Prostate gland (tissue), 2 donors: Measurements from ENCODE around the gene CD59. TPM values are rescaled to one million over a fixed set of nuclear protein-coding genes. Genes with fewer than 3 reads are reported as not detected.
"Not testable (repeated sequence)": the region's sequence is repeated elsewhere in the genome, so short reads cannot be mapped to it uniquely, and the experiment has no call there.

Experiments
- DNase-seq: peaks from one replicate; pipeline ENCODE4 v3.0.0-alpha.2; 2019; ENCODE audit warnings: low spot score
- H3K27ac ChIP-seq, 2 donors: fragments of 200-600 bp; sonication (generic); 2 replicates each; pipeline ENCODE4 v1.5.1; 2017 to 2019
- H3K27me3 ChIP-seq: fragments of 200-600 bp; sonication (generic); replicated peaks from 2 replicates; pipeline ENCODE4 v1.5.1; 2019; ENCODE audit not compliant: insufficient read depth
- H3K36me3 ChIP-seq, 2 donors: fragments of 200-600 bp; sonication (generic); 1 replicate in 1 of 2; 2 replicates in 1 of 2; pipeline versions ENCODE4 v1.5.1 to v1.8.1; 2017 to 2019
- H3K4me1 ChIP-seq: fragments of 200-600 bp; sonication (generic); replicated peaks from 2 replicates; pipeline ENCODE4 v1.5.1; 2019
- H3K4me3 ChIP-seq, 2 donors: fragments of 200-600 bp; sonication (generic); 2 replicates each; pipeline ENCODE4 v1.5.1; 2017 to 2019
- H3K9me3 ChIP-seq: fragments of 200-600 bp; sonication (generic); 2 replicates; pipeline ENCODE4 v1.5.1; 2017
- CTCF ChIP-seq, 4 experiments: fragments of 200-600 bp in 2 of 4; fragments of 450-650 bp in 2 of 4; sonication (generic) in 2 of 4; IDR thresholded peaks; 1 replicate in 3 of 4; 2 replicates in 1 of 4; pipeline ENCODE4 v1.5.1; 2016 to 2019; ENCODE audit warnings: antibody characterized with exemption in 4 of 4, mild to moderate bottlenecking in 2 of 4, moderate library complexity in 2 of 4
- POLR2A ChIP-seq: fragments of 450-650 bp; IDR thresholded peaks from one replicate; pipeline ENCODE4 v1.6.1; 2016; ENCODE audit warnings: antibody characterized with exemption, mild to moderate bottlenecking
- POLR2AphosphoS5 ChIP-seq: sonication (generic); formaldehyde crosslinking; IDR thresholded peaks from one replicate; pipeline ENCODE4 v1.6.1; 2017; ENCODE audit warnings: antibody characterized with exemption
- WGBS: methylation state at CpG from one replicate; pipeline ENCODE4 v1.1.5; 2018; 5-methylcytosine and 5-hydroxymethylcytosine counted together
- intact Hi-C: fragments of 100-400 bp; cut with DNase I; formaldehyde crosslinking; loops from one replicate; pipeline ENCODE4 v1.14.2; 2022
- total RNA-seq, 2 donors: library from RNA; depleted of rRNA; stranded (reverse); fragments of >200 nt; gene quantifications; one replicate each; pipeline ENCODE4 v1.1.0, GENCODE V29; 2016

CD59 gene
- total RNA-seq, 2 donors from 2014 or later: 205 to 274 TPM

GRCh38 chr11:33682019-33682418 lies 54.2 kb downstream of the CD59 start:
- WGBS: 91% methylated on average over 3 of the region's 3 CpGs
- intact Hi-C loops: loop anchor here (10.0 kb wide), 1 partner anchor 517 kb away; the partner anchor contains the start of gene CSTF3

DNA sequence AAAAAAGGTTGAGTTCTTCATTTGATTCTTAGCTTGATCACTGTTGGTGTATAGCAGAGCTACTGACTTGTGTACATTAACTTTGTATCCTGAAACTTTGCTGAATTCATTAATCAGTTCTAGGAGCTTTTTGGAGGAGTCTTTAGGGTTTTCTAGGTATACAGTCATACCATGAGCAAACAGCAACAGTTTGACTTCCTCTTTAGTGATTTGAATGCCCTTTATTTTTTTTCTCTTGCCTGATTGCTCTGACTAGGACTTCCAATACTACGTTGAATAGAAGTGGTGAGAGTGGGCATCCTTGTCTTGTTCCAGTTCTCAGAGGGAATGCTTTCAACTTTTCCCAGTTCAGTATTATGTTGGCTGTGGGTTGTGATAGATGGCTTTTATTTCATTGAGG lies 57.6 kb downstream of the CD59 start:
- 90% methylated on average over 1 of the region's 1 CpG for WGBS
- H3K27ac ChIP-seq, H3K4me1 ChIP-seq, H3K4me3 ChIP-seq, intact Hi-C loops, DNase-seq, H3K36me3 ChIP-seq, H3K27me3 ChIP-seq, H3K9me3 ChIP-seq: not testable (repeated sequence)

More at GRCh38 chr11:33682019-33682418, 54.2 kb downstream of the CD59 start:
- Histone ChIP-seq H3K27ac (no peak overlapping the region), H3K4me1 (no peaks in the 10 kb centered on the region), H3K27me3 (no peaks in the 10 kb centered on the region), H3K4me3 (no peak overlapping the region), H3K9me3 (no peaks in the 10 kb centered on the region), H3K36me3 (no peaks in the 10 kb centered on the region)
- DNase-seq: no peak
- no peak for TF ChIP-seq POLR2A
- TF ChIP-seq POLR2AphosphoS5: no peak
- TF ChIP-seq CTCF (IDR thresholded peaks at IDR 0.05): no peak

DNA sequence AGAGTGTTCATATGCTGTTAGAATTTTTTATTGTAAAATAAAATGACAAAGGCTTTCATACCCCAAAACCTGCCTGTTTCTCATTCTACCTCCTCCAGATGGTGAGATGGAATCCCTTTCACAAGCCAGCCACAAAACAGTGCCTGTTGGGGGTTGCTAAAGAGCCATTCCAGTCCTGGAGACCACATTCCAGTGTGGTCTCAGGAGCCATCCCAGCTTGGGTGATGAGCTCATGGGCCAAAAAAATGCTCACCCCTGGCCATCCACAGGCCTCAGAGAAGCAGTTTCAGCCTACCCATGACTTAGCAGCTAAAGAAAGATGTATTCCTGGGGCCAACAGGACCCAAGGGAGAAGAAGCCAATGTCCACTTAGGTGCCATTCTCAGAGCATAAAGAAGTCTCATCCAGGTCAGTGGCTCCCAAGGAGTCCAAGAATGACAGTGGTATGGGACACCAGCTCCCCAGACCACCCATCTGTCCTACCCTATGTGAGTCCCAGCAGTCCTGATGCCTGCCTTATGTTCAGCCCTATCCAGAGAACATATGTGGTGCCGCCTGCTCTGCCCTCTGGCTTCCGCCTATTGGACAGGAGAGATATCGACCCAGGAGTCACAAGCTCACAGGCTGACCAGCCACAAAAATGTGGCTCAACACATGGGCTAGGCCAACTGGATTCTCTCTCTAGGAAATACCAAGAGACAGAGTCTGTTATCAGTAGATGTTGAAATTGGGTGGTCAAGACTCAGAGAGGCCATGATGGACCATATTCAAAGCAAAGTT lies 62.0 kb downstream of the CD59 start:
- H3K9me3 ChIP-seq: no peaks in the 10 kb centered on the region
- intact Hi-C loops: no loop called here
- no peaks in the 10 kb centered on the region for H3K36me3 ChIP-seq
- no peaks in the 10 kb centered on the region for H3K4me1 ChIP-seq
- H3K4me3 ChIP-seq: no peak overlapping the region
- DNase-seq: no peak
- WGBS: 92% methylated on average over 3 of the region's 3 CpGs
- no peaks in the 10 kb centered on the region for H3K27me3 ChIP-seq
- TF ChIP-seq POLR2A (no peak), POLR2AphosphoS5 (no peak), CTCF (IDR thresholded peaks at IDR 0.05) (no peak)
- no peak overlapping the region for H3K27ac ChIP-seq

- no peaks in the 10 kb centered on the region for H3K36me3 ChIP-seq
- no peak overlapping the region for H3K4me3 ChIP-seq
- DNase-seq: no peak
- H3K27me3 ChIP-seq: no peaks in the 10 kb centered on the region
- H3K4me1 ChIP-seq: no peaks in the 10 kb centered on the region
- H3K27ac ChIP-seq: no peak overlapping the region
- TF ChIP-seq POLR2A: no peak
- no peak for TF ChIP-seq CTCF (IDR thresholded peaks at IDR 0.05)
- no peak for TF ChIP-seq POLR2AphosphoS5
- intact Hi-C loops: no loop called here
- 93% methylated on average over 4 of the region's 4 CpGs for WGBS
- H3K9me3 ChIP-seq: no peaks in the 10 kb centered on the region
These were observed 64.0 kb downstream of the CD59 start for GRCh38 chr11:33672273-33672672.

GRCh38 chr11:33670250-33671011 lies 65.8 kb downstream of the CD59 start:
- Histone ChIP-seq H3K4me3 (no peak overlapping the region), H3K9me3 (no peaks in the 10 kb centered on the region), H3K36me3 (no peaks in the 10 kb centered on the region), H3K4me1 (no peaks in the 10 kb centered on the region), H3K27ac (no peak overlapping the region), H3K27me3 (no peaks in the 10 kb centered on the region)
- WGBS: 84% methylated on average over 5 of the region's 5 CpGs
- no peak for DNase-seq
- intact Hi-C loops: no loop called here
- TF ChIP-seq POLR2AphosphoS5: no peak
- TF ChIP-seq POLR2A: no peak
- TF ChIP-seq CTCF (IDR thresholded peaks at IDR 0.05): no peak
